BLaER1 (cell line): ENCODE measurements around the gene ARAP1.

ENCODE experiments used
- H3K27ac ChIP-seq: shearing (Covaris generic); formaldehyde crosslinking; 2 replicates; pipeline ENCODE4 v1.8.1; 2022
- H3K27me3 ChIP-seq: shearing (Covaris generic); formaldehyde crosslinking; 2 replicates; pipeline ENCODE4 v1.8.1; 2022
- H3K36me3 ChIP-seq: shearing (Covaris generic); formaldehyde crosslinking; 2 replicates; pipeline ENCODE4 v1.8.1; 2022
- H3K4me1 ChIP-seq: shearing (Covaris generic); formaldehyde crosslinking; 2 replicates; pipeline ENCODE4 v1.8.1; 2022
- H3K4me2 ChIP-seq: shearing (Covaris generic); formaldehyde crosslinking; 2 replicates; pipeline ENCODE4 v1.8.1; 2022
- H3K4me3 ChIP-seq: shearing (Covaris generic); formaldehyde crosslinking; 2 replicates; pipeline ENCODE4 v1.8.1; 2022
- H3K9ac ChIP-seq: shearing (Covaris generic); formaldehyde crosslinking; 2 replicates; pipeline ENCODE4 v1.8.1; 2022
- H3K9me3 ChIP-seq: shearing (Covaris generic); formaldehyde crosslinking; 2 replicates; pipeline ENCODE4 v1.8.1; 2022
- H4K20me1 ChIP-seq: shearing (Covaris generic); formaldehyde crosslinking; 2 replicates; pipeline ENCODE4 v1.8.1; 2022
- Cebpa-rat ChIP-seq: shearing (Covaris generic); IDR thresholded peaks from 2 replicates; pipeline ENCODE4 v1.8.1; 2022

Gene ARAP1

DNA sequence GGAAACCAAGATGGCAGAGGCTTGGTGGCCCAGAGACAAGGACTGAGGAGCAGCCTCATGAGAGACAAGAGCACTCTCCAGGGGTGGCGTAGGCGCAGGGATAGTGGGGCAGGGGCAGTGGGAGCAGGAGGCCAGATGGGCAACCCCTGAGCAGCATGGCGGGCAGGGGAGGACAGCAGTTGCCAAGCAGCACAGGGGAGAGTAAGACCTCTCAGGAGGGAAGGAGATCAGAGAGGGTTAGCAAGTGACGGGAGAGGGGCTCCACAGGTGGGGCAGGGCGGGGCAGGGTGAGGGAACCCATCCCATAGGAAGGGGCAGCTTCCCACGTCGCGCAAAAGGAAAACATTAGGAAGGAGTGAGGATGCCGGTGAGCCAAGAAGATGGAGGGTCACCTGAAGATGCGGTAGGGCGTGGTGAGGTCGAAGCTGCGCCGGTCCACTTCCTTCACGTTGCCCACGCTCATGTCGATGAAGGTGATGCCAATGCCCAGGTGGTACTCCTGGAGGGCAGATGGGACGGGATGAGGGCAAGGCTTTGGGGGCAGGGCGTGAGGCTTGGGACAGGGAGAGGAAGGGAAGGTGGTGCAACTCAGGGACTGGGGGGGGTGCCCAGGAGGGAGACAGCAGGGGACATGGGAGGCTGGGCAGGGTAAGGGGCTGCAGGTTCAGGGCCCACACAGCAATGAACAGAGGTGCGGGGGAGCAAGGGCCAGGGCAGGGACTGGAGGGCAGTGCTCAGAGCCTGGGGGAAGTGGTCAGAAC is 42.5 kb downstream of the ARAP1 start:
- peaks cover 93% of the 10 kb centered on the region for H4K20me1 ChIP-seq
- no peaks in the 10 kb centered on the region for H3K9me3 ChIP-seq
- H3K27me3 ChIP-seq, result no peaks in the 10 kb centered on the region
- TF ChIP-seq Cebpa-rat, result no peak
- no peak overlapping the region for H3K27ac ChIP-seq
- no peak overlapping the region for H3K4me3 ChIP-seq
- no peak overlapping the region for H3K9ac ChIP-seq
- no peak overlapping the region for H3K4me2 ChIP-seq
- H3K4me1 ChIP-seq, result peaks cover 37% of the 10 kb centered on the region
- peaks cover 96% of the 10 kb centered on the region for H3K36me3 ChIP-seq

DNA sequence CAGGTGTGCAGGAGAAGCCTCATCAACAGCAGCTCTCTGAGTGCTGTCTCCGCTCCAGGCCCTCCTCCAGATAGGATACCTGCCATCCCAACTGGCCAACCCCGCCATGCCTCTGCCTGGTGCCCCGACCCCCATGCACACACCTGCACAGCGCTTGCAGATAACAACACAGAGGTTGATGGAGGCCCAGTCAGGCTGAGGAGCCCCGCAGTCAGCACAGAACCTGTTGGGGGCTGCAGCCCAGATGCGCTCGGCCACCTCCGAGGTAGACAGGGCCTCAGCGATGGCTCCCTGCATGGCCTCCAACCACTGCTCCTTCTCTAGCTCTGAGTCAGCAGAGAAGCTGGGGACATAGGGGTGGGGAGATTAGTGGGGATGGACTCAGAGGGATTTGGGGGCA is 45.2 kb downstream of the ARAP1 start:
- Histone ChIP-seq H3K4me3 (no peak overlapping the region), H3K27me3 (no peaks in the 10 kb centered on the region), H3K9ac (no peak overlapping the region), H3K36me3 (peaks cover 100% of the 10 kb centered on the region), H3K9me3 (no peaks in the 10 kb centered on the region), H3K27ac (no peak overlapping the region), H4K20me1 (peaks cover 90% of the 10 kb centered on the region), H3K4me2 (no peak overlapping the region), H3K4me1 (peaks cover 11% of the 10 kb centered on the region; the same call in 1 of the 2 replicates)
- TF ChIP-seq Cebpa-rat, result no peak

DNA sequence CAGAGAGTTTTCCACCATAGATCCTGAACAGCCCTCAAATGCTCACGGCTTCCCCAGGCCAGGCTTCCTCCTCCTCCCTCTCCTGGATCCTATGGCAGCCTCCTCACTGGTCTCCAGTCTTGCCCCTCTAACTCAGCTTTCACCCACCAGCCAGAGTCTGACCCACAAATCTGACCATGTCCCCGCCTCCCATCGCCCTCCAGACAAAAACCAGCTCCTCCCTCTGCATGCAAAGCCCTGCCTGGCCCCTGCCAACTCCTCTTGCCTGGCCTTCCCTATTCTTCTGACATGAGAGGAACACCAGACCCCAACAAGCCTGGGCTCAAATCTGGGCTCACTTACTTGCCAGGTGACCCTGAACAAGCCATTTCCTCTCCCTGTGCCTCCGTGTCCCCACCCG is 45.6 kb downstream of the ARAP1 start:
- Histone ChIP-seq H3K9me3 (no peaks in the 10 kb centered on the region), H3K9ac (no peak overlapping the region), H3K4me1 (peaks cover 6% of the 10 kb centered on the region; the same call in 1 of the 2 replicates), H3K4me2 (no peak overlapping the region), H3K4me3 (no peak overlapping the region), H3K27ac (no peak overlapping the region), H3K27me3 (no peaks in the 10 kb centered on the region), H3K36me3 (peaks cover 100% of the 10 kb centered on the region), H4K20me1 (peaks cover 89% of the 10 kb centered on the region)
- no peak for TF ChIP-seq Cebpa-rat

DNA sequence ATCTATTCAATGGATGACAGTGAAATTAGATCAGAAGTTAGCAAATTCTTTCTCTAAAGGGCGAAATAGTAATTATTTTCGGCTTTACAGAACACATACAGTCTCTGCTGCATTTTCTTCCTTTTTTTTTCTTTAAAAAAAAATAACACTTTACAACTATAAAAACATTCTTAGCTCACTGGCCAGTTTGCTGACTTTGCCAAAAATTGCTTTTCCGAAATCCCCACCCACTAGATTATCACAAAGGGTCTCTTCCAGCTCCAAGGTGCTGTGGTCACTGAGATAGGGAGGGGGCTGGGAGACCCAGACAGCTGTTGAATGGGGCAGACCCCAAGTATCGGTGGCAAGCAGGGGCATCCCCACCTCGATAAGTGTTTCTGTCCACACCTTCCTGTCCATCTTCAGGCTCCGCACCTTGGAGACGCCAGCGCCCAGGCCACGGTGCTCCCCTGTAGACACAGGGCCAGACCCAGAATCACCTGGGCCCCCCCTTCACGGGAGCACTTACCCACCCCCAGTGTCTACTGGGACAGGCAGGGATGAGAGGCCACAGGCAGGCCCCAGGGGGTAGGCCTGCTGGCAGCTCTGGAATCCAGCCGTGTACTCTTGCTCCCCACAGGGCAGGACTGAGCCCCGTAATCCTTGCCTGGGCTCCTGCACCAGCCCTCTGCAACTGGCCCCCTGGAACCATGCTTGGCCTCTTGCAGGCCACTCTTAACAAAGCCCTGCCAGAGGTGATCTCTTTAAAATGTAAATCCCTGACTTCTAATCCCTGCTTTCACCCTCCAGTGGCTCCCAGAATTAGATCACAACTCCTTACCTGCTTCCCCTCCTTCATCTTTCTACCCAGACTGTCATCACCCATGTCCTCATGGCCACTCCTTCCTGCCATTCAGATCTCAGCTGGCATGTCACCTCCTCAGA is 46.5 kb downstream of the ARAP1 start:
- no peak overlapping the region for H3K9ac ChIP-seq
- H3K36me3 ChIP-seq, result peaks cover 100% of the 10 kb centered on the region
- H3K4me2 ChIP-seq, result no peak overlapping the region
- H3K27ac ChIP-seq, result no peak overlapping the region
- H3K4me1 ChIP-seq, result no peaks in the 10 kb centered on the region
- H3K9me3 ChIP-seq, result no peaks in the 10 kb centered on the region
- H4K20me1 ChIP-seq, result peaks cover 89% of the 10 kb centered on the region
- no peak overlapping the region for H3K4me3 ChIP-seq
- TF ChIP-seq Cebpa-rat, result no peak
- no peaks in the 10 kb centered on the region for H3K27me3 ChIP-seq

DNA sequence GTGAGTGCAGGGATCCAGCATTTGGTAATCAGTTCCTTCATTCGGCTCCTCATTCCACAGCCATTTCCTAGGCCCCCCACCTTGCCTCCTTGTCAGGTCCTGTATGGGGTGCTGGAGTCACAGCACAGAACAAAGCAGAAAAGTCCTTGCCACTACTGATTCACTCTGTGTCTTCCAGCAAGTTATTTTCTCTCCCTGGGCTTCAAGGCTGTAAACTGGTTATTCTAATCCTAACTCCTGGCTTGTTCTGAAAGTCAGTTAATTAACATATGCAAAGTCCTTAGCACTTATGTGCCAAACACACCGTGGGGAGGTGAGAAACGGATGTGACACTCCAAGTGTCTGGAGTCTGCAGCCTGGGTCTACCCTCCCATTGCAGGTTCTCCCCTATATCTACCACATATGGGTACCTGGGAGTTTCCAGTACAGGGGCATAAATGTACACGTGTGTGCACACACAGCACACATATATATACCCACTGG is 47.4 kb downstream of the ARAP1 start:
- Histone ChIP-seq H3K27me3 (no peaks in the 10 kb centered on the region), H3K36me3 (peaks cover 100% of the 10 kb centered on the region), H4K20me1 (peaks cover 88% of the 10 kb centered on the region), H3K9ac (no peak overlapping the region), H3K9me3 (no peaks in the 10 kb centered on the region), H3K4me2 (no peak overlapping the region), H3K4me3 (no peak overlapping the region), H3K4me1 (no peaks in the 10 kb centered on the region), H3K27ac (no peak overlapping the region)
- no peak for TF ChIP-seq Cebpa-rat

DNA sequence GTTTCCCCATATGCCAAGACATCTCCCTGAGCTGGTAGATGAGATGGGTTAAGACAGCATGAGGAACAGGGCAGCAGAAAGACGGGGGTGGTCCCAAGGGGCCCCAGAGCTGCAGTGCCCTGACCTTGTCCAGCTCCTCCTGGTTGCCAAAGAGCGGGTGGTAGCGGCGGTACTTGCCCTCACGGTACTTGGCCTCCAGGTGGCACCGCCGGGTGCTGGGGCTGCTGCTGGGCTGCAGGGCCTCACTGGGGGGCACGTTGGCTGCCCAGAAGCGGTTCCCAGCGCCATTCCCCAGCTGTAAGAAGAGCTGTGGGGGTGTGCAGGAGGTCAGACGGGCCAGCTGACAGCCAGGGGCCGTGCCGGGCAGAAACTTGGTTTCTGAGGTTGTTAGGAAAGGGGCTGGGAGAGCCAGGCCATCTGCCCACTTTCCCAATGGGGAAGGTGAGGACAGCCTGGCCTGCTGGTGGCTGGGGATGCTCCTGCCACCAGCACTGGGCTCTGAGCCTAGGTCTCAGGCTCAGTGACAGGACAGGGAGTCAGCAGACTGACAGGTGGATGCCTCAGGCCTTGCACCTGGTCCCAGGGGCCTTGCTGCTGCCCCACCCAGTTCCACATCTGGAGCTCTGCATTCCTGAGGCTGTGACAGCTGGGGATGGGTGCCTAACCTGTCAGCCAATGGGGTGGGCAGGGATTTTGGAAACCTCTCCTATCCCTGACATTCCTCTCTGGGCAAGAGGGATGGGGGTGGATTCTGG is 48.0 kb downstream of the ARAP1 start:
- H3K27ac ChIP-seq, result no peak overlapping the region
- no peak overlapping the region for H3K4me3 ChIP-seq
- no peak overlapping the region for H3K4me2 ChIP-seq
- peaks cover 100% of the 10 kb centered on the region for H3K36me3 ChIP-seq
- H4K20me1 ChIP-seq, result peaks cover 88% of the 10 kb centered on the region
- no peaks in the 10 kb centered on the region for H3K4me1 ChIP-seq
- no peak overlapping the region for H3K9ac ChIP-seq
- no peaks in the 10 kb centered on the region for H3K27me3 ChIP-seq
- no peaks in the 10 kb centered on the region for H3K9me3 ChIP-seq
- no peak for TF ChIP-seq Cebpa-rat

DNA sequence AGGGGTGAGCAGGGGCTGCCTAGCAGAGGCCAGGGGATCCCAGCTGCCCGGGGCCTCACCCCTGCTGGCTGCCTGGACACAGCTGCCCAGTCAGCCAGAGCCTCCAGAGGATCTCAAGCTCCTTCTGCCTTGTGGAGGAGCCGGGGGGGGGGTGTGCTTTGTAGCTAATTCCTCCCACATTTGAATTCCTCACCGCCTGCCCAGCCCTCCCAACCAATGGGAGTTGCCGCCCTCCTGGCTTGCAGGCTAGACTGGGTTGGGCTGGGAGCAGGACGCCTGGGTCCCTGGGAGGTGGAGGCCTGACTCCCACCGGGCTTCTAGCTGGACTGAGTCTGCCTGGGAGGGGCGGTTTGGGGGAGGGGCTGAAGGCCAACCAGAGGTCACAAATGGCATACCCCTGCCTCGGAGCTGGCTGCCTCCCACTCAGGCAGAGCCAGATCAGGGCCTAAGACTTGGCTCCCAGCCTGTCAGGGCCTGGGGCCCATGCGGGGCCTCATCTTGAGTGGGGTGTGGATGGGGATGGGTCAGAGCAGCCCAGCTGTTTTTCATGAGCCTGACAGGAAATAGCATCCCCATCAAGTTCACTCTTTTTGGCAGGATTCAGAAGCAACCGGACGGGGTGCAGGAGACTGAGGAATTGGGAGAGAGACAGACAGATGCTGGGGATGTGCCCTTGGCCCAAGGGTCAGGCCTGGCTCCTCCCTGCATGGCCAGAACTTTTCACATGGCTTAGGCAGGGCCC is 48.8 kb downstream of the ARAP1 start:
- H3K9me3 ChIP-seq, result no peaks in the 10 kb centered on the region
- H4K20me1 ChIP-seq, result peaks cover 91% of the 10 kb centered on the region
- peaks cover 100% of the 10 kb centered on the region for H3K36me3 ChIP-seq
- H3K9ac ChIP-seq, result no peak overlapping the region
- no peak overlapping the region for H3K4me2 ChIP-seq
- H3K27ac ChIP-seq, result no peak overlapping the region
- no peaks in the 10 kb centered on the region for H3K4me1 ChIP-seq
- no peak for TF ChIP-seq Cebpa-rat
- no peaks in the 10 kb centered on the region for H3K27me3 ChIP-seq
- no peak overlapping the region for H3K4me3 ChIP-seq

DNA sequence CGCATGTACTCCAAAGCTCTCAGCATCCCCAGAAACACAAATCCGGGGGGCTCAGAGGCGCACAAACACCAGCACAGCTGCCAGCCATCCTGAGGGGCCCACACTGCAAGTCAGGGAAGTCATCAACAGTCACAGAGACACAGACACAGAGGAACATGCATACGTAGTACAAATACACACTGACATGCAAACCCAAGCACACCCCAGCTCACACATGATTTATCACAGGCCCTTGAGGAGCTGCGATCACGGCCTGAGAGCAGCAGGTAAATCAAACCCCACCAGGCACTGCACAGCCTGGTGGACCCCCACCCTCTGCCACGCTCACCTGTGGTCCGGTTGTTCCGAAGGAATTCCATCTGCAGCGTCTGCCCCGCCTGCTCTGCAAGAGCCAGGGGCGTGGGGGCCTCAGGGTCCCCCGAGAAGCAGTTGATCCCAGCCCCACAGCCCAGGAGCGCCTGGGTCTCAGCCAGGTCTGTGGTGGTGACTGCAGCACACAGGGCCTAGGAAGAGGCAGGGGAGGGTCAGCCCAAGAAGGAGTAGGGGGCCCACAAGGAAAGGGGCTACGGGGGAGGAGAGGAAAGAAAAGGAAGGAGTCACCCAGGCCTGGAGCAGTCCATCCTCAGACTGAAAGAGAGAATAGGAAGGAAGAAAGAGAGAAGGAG is 49.5 kb downstream of the ARAP1 start:
- Histone ChIP-seq H3K4me3 (no peak overlapping the region), H3K9ac (no peak overlapping the region), H3K4me1 (no peaks in the 10 kb centered on the region), H3K27me3 (no peaks in the 10 kb centered on the region), H3K27ac (no peak overlapping the region), H3K9me3 (no peaks in the 10 kb centered on the region), H4K20me1 (peaks cover 91% of the 10 kb centered on the region), H3K4me2 (no peak overlapping the region), H3K36me3 (peaks cover 100% of the 10 kb centered on the region)
- no peak for TF ChIP-seq Cebpa-rat
